Measurements from ENCODE around the gene GGPS1. TPM values are rescaled to one million over a fixed set of nuclear protein-coding genes. Genes with fewer than 3 reads are reported as not detected.

Gene GGPS1
- total RNA-seq, 4 donors from 2014 or later = 6.0 to 17.0 (median 14.1) TPM

DNA sequence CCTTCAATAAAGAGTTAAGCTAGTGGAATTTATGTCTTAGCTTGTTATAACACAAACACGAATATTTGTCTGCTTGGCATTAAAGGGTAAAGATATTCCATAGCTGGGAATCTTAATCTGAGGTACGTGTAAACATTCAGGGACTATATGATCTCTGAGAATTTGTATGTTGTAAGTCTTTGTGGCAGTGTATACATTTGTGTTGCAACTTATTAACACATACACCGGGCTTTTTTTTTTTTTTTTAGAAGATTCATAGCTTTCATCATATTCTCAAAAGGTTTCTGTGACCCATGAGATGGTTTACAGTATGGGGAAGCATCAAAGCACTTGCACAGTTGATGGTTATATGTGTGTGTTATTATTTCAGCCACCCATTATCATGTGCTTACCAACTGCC, 3.0 kb downstream of the GGPS1 start:
- Histone ChIP-seq H3K4me3 (no peak overlapping the region), H3K27ac (no peak overlapping the region), H3K4me1 (peaks cover 22 to 51% (median 26%) of the 10 kb centered on the region in 3 donors), H3K9me3 (no peaks in the 10 kb centered on the region), H3K27me3 (no peaks in the 10 kb centered on the region), H3K36me3 (peaks cover 0 to 14% (median 0%) of the 10 kb centered on the region in 3 donors)
- TF ChIP-seq POLR2A (IDR thresholded peaks at IDR 0.05) = no peak
- TF ChIP-seq, protein P1, sequence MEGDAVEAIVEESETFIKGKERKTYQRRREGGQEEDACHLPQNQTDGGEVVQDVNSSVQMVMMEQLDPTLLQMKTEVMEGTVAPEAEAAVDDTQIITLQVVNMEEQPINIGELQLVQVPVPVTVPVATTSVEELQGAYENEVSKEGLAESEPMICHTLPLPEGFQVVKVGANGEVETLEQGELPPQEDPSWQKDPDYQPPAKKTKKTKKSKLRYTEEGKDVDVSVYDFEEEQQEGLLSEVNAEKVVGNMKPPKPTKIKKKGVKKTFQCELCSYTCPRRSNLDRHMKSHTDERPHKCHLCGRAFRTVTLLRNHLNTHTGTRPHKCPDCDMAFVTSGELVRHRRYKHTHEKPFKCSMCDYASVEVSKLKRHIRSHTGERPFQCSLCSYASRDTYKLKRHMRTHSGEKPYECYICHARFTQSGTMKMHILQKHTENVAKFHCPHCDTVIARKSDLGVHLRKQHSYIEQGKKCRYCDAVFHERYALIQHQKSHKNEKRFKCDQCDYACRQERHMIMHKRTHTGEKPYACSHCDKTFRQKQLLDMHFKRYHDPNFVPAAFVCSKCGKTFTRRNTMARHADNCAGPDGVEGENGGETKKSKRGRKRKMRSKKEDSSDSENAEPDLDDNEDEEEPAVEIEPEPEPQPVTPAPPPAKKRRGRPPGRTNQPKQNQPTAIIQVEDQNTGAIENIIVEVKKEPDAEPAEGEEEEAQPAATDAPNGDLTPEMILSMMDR (IDR thresholded peaks at IDR 0.05) = no peak
- intact Hi-C loops (cut with DNase I) = no loop called here
- WGBS, 2 donors = 30 to 33% methylated on average over 3 of the region's 3 CpGs
- DNase-seq = no peak

DNA sequence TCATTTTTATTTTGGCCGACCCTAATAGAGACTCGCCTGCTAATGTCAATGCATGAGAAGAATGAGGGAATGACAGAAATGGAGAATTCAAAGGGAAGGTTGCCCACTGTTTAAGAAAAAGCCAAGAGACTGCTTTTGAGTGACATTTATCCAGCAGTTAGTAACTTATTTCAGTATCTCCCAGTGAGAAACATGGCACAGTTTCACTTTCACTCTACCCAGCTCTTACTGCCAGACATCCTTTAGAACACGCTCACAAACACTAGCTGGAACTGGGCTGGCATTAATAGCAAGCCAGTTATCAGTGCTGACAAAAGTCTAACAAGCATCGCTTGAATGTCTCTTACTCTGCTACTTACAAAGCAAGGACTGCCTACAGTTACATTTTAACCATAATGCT, 8.5 kb downstream of the GGPS1 start:
- Histone ChIP-seq H3K36me3 (peaks cover 0 to 61% (median 0%) of the 10 kb centered on the region in 3 donors), H3K4me3 (no peak overlapping the region), H3K27ac (no peak overlapping the region), H3K4me1 (peaks cover 3 to 30% (median 4%) of the 10 kb centered on the region in 3 donors), H3K27me3 (no peaks in the 10 kb centered on the region), H3K9me3 (no peaks in the 10 kb centered on the region)
- 69 to 90% methylated on average over 4 of the region's 4 CpGs for WGBS, 2 donors
- DNase-seq = no peak
- intact Hi-C loops (cut with DNase I) = no loop called here
- TF ChIP-seq, protein P1 (IDR thresholded peaks at IDR 0.05) = no peak
- TF ChIP-seq POLR2A (IDR thresholded peaks at IDR 0.05) = no peak

DNA sequence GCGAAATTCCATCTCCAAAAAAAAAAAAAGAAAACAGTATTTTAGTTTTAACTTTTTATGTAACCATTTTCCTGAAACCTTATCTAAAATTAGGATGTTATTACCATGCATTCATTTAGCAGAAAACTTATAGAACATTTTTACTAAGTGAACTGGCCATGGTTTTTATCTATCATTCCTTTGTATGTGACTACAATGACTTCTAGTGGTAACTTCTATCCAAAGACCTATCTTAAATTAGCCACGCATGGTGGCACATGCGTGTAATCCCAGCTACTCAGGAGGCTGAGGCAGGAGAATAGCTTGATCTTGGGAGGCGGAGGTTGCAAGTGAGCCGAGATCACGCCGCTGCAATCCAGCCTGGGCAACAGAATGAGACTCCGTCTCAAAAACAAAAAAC, 11.4 kb downstream of the GGPS1 start:
- no peak overlapping the region for H3K4me3 ChIP-seq
- no peaks in the 10 kb centered on the region for H3K27me3 ChIP-seq
- no peaks in the 10 kb centered on the region for H3K9me3 ChIP-seq
- no peak for DNase-seq
- intact Hi-C loops (cut with DNase I) = no loop called here
- peaks cover 0 to 15% (median 0%) of the 10 kb centered on the region in 3 donors for H3K4me1 ChIP-seq
- WGBS, 2 donors = 76 to 93% methylated on average over 7 to 8 of the region's 8 CpGs
- peaks cover 0 to 82% (median 4%) of the 10 kb centered on the region in 3 donors for H3K36me3 ChIP-seq
- no peak for TF ChIP-seq POLR2A (IDR thresholded peaks at IDR 0.05)
- TF ChIP-seq, protein P1 (IDR thresholded peaks at IDR 0.05) = no peak
- H3K27ac ChIP-seq = no peak overlapping the region

DNA sequence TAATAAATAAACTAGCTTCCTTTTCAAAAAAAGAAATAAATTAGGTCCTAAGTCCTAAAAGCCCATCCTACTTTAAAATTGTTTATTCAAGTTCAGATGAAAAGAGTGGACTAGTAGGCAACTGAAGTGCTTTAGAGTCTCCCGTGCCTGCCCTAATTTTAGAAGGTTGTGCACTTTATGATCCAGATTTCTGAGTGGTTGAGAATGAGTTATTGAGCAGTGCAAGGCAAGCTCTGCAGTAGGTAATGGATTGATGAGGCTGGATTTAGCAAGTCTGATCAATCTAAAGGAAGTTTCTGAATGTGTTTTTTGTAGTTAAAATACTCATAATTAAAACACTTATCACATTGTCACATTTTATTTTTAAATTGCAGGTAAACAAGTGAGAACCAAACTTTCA, 13.0 kb downstream of the GGPS1 start:
- Histone ChIP-seq H3K4me1 (peaks cover 0 to 9% (median 0%) of the 10 kb centered on the region in 3 donors), H3K27me3 (no peaks in the 10 kb centered on the region), H3K4me3 (no peak overlapping the region), H3K27ac (no peak overlapping the region), H3K36me3 (peaks cover 0 to 82% (median 4%) of the 10 kb centered on the region in 3 donors), H3K9me3 (no peaks in the 10 kb centered on the region)
- intact Hi-C loops (cut with DNase I) = no loop called here
- WGBS, 2 donors = 57 to 90% methylated on average over 1 of the region's 1 CpG
- TF ChIP-seq, protein P1 (IDR thresholded peaks at IDR 0.05) = no peak
- TF ChIP-seq POLR2A (IDR thresholded peaks at IDR 0.05) = no peak
- no peak for DNase-seq

GRCh38 chr1:235342039-235342438, 13.7 kb downstream of the GGPS1 start:
- H3K9me3 ChIP-seq = no peaks in the 10 kb centered on the region
- 60 to 67% methylated on average over 6 of the region's 6 CpGs for WGBS, 2 donors
- intact Hi-C loops (cut with DNase I) = no loop called here
- H3K27ac ChIP-seq = no peak overlapping the region
- DNase-seq = no peak
- no peaks in the 10 kb centered on the region for H3K27me3 ChIP-seq
- peaks cover 0 to 81% (median 4%) of the 10 kb centered on the region in 3 donors for H3K36me3 ChIP-seq
- TF ChIP-seq POLR2A (IDR thresholded peaks at IDR 0.05) = no peak
- TF ChIP-seq, protein P1 (IDR thresholded peaks at IDR 0.05) = no peak
- no peak overlapping the region for H3K4me3 ChIP-seq
- peaks cover 0 to 2% (median 0%) of the 10 kb centered on the region in 3 donors for H3K4me1 ChIP-seq
